Small intestine (tissue), 7 donors: Measurements from ENCODE around the gene SIK3. TPM values are rescaled to one million over a fixed set of nuclear protein-coding genes. Genes with fewer than 3 reads are reported as not detected.

Experiments
- DNase-seq, 2 donors: peaks; one replicate each; pipeline versions ENCODE4 v3.0.0 to v3.0.0-alpha.2; 2013
- FAIRE-seq: peaks from 2 replicates; lab custom pipeline; 2012; peaks lifted over from hg19 to GRCh38; lab: Jason Lieb, UNC
- H3K27ac ChIP-seq, 3 donors: one replicate each; pipeline ENCODE4 v1.5.1; 2013; ENCODE audit warnings: low read length in 2 of 3, mild to moderate bottlenecking in 2 of 3, control low read depth in 1 of 3, inconsistent platforms in 1 of 3, low read depth in 1 of 3, moderate library complexity in 1 of 3
- H3K27me3 ChIP-seq, 3 donors: one replicate each; pipeline ENCODE4 v1.6.1; 2013; ENCODE audit warnings: low read length in 3 of 3, inconsistent platforms in 1 of 3; ENCODE audit not compliant: control insufficient read depth in 3 of 3, insufficient read depth in 3 of 3
- H3K36me3 ChIP-seq, 3 donors: one replicate each; pipeline ENCODE4 v1.6.1; 2013; ENCODE audit warnings: low read length in 3 of 3, inconsistent platforms in 1 of 3, low read depth in 1 of 3, mild to moderate bottlenecking in 1 of 3, moderate library complexity in 1 of 3; ENCODE audit not compliant: control insufficient read depth in 3 of 3, insufficient read depth in 2 of 3
- H3K4me1 ChIP-seq, 3 donors: one replicate each; pipeline ENCODE4 v1.6.1; 2013; ENCODE audit warnings: low read length in 2 of 3, inconsistent platforms in 1 of 3, low read depth in 1 of 3, mild to moderate bottlenecking in 1 of 3, moderate library complexity in 1 of 3; ENCODE audit not compliant: control insufficient read depth in 3 of 3, insufficient read depth in 2 of 3
- H3K4me3 ChIP-seq, 3 donors: one replicate each; pipeline ENCODE4 v1.5.1; 2013; ENCODE audit warnings: low read length in 3 of 3, control low read depth in 1 of 3, inconsistent platforms in 1 of 3, low read depth in 1 of 3, mild to moderate bottlenecking in 1 of 3, moderate library complexity in 1 of 3
- H3K9me3 ChIP-seq, 2 donors: one replicate each; pipeline ENCODE4 v1.6.1; 2013; ENCODE audit warnings: low read depth in 1 of 2, low read length in 1 of 2; ENCODE audit not compliant: control insufficient read depth in 2 of 2, insufficient read depth in 1 of 2
- WGBS, 3 donors: extraction: QIAGEN DNeasy Blood & Tissue Kit; methylation state at CpG; one replicate each; pipeline ENCODE4 v1.1.7; 2013; 5-methylcytosine and 5-hydroxymethylcytosine counted together
- polyA plus RNA-seq, 4 donors: library from polyadenylated mRNA; stranded (reverse) in 3 of 4; unstranded in 1 of 4; fragments of 200-250 nt in 3 of 4; fragments of 120-200 nt in 1 of 4; gene quantifications; one replicate each; pipeline versions ENCODE4 v1.2.1 to v1.2.3, GENCODE V29; 2013
- donor health status: healthy with polysubstance abuse.
- donor health status: control.
- donor health status: control.
- donor health status: Bipolar disorder and iron deficiency.
- donor health status: healthy.

Gene SIK3
- polyA plus RNA-seq, 4 donors, result 4.9 to 35.3 (median 9.0) TPM

- FAIRE-seq (no peak), DNase-seq (peak in 1 of 2 donors; percentile 30)
- Histone ChIP-seq H3K36me3 (no peaks in the 10 kb centered on the region), H3K4me3 (no peak overlapping the region), H3K4me1 (peaks cover 4 to 24% (median 19%) of the 10 kb centered on the region in 3 donors), H3K27ac (no peak overlapping the region), H3K27me3 (no peaks in the 10 kb centered on the region), H3K9me3 (no peaks in the 10 kb centered on the region)
- WGBS, 3 donors, result 61 to 77% (median 76%) methylated on average over 3 of the region's 3 CpGs
Measured at GRCh38 chr11:117076941-117077691, 21.1 kb downstream of the SIK3 start.

- Histone ChIP-seq H3K4me3 (no peak overlapping the region), H3K9me3 (no peaks in the 10 kb centered on the region), H3K27me3 (no peaks in the 10 kb centered on the region), H3K27ac (no peak overlapping the region), H3K4me1 (peaks cover 4 to 30% (median 19%) of the 10 kb centered on the region in 3 donors), H3K36me3 (no peaks in the 10 kb centered on the region)
- WGBS, 3 donors, result 77 to 90% (median 82%) methylated on average over 1 of the region's 1 CpG
- FAIRE-seq (no peak), DNase-seq (no peak)
Measured at GRCh38 chr11:117075186-117075585, 23.0 kb downstream of the SIK3 start.

GRCh38 chr11:117074119-117074518 is 24.1 kb downstream of the SIK3 start:
- FAIRE-seq (no peak), DNase-seq (no peak)
- Histone ChIP-seq H3K36me3 (no peaks in the 10 kb centered on the region), H3K4me3 (no peak overlapping the region), H3K9me3 (no peaks in the 10 kb centered on the region), H3K27ac (no peak overlapping the region), H3K4me1 (peaks cover 4 to 30% (median 19%) of the 10 kb centered on the region in 3 donors), H3K27me3 (no peaks in the 10 kb centered on the region)

GRCh38 chr11:117073539-117073938 is 24.7 kb downstream of the SIK3 start:
- peaks cover 4 to 30% (median 19%) of the 10 kb centered on the region in 3 donors for H3K4me1 ChIP-seq
- H3K27ac ChIP-seq, result no peak overlapping the region
- H3K9me3 ChIP-seq, result no peaks in the 10 kb centered on the region
- no peak overlapping the region for H3K4me3 ChIP-seq
- FAIRE-seq (no peak), DNase-seq (no peak)
- peaks cover 0 to under 1% (median 0%) of the 10 kb centered on the region in 3 donors for H3K36me3 ChIP-seq
- H3K27me3 ChIP-seq, result no peaks in the 10 kb centered on the region
- WGBS, 3 donors, result 38 to 44% (median 43%) methylated on average over 2 of the region's 2 CpGs

GRCh38 chr11:117072517-117073461 is 25.4 kb downstream of the SIK3 start:
- no peaks in the 10 kb centered on the region for H3K27me3 ChIP-seq
- H3K27ac ChIP-seq, result no peak overlapping the region
- peaks cover 0 to 3% (median 0%) of the 10 kb centered on the region in 3 donors for H3K36me3 ChIP-seq
- peaks cover 4 to 30% (median 18%) of the 10 kb centered on the region in 3 donors for H3K4me1 ChIP-seq
- H3K9me3 ChIP-seq, result no peaks in the 10 kb centered on the region
- peak; percentile 48 to 59 for DNase-seq
- 70 to 87% (median 73%) methylated on average over 5 of the region's 5 CpGs for WGBS, 3 donors
- H3K4me3 ChIP-seq, result no peak overlapping the region
- no peak for FAIRE-seq

GRCh38 chr11:117071344-117071787 is 26.9 kb downstream of the SIK3 start:
- H3K4me3 ChIP-seq, result no peak overlapping the region
- no peaks in the 10 kb centered on the region for H3K27me3 ChIP-seq
- H3K4me1 ChIP-seq, result peaks cover 4 to 25% (median 7%) of the 10 kb centered on the region in 3 donors
- no peaks in the 10 kb centered on the region for H3K9me3 ChIP-seq
- DNase-seq (peak; percentile 47 to 55), FAIRE-seq (no peak)
- peaks cover 0 to 3% (median 0%) of the 10 kb centered on the region in 3 donors for H3K36me3 ChIP-seq
- peak overlapping the region in 1 of 3 donors; percentile 50 for H3K27ac ChIP-seq
- 44 to 56% (median 46%) methylated on average over 3 of the region's 3 CpGs for WGBS, 3 donors

- Histone ChIP-seq H3K27me3 (no peaks in the 10 kb centered on the region), H3K27ac (no peak overlapping the region), H3K4me3 (no peak overlapping the region), H3K9me3 (no peaks in the 10 kb centered on the region), H3K4me1 (peaks cover 4 to 25% (median 7%) of the 10 kb centered on the region in 3 donors), H3K36me3 (peaks cover 0 to 3% (median 0%) of the 10 kb centered on the region in 3 donors)
- FAIRE-seq (no peak), DNase-seq (no peak)
- 15 to 73% (median 50%) methylated on average over 1 of the region's 1 CpG for WGBS, 3 donors
Measured at GRCh38 chr11:117070016-117070415, 28.2 kb downstream of the SIK3 start.

GRCh38 chr11:117068303-117068860 is 29.8 kb downstream of the SIK3 start:
- WGBS, 3 donors, result 93 to 99% (median 97%) methylated on average over 6 of the region's 6 CpGs
- Histone ChIP-seq H3K27me3 (no peaks in the 10 kb centered on the region), H3K36me3 (peaks cover 0 to 3% (median 0%) of the 10 kb centered on the region in 3 donors), H3K27ac (no peak overlapping the region), H3K4me3 (no peak overlapping the region), H3K4me1 (peaks cover 4 to 18% (median 7%) of the 10 kb centered on the region in 3 donors), H3K9me3 (no peaks in the 10 kb centered on the region)
- no peak for FAIRE-seq
- no peak for DNase-seq
